Keratinocyte (primary cell): Measurements from ENCODE around the gene ZNF668. TPM values are rescaled to one million over a fixed set of nuclear protein-coding genes. Genes with fewer than 3 reads are reported as not detected.

ENCODE experiments used
- DNase-seq: peaks from one replicate; pipeline ENCODE4 v3.0.0-alpha.2; 2011; ENCODE audit warnings: low read depth, missing footprints, low spot score
- FAIRE-seq: peaks from 2 replicates; lab custom pipeline; 2011; peaks lifted over from hg19 to GRCh38; lab: Jason Lieb, UNC
- H2AFZ ChIP-seq: 2 replicates; pipeline ENCODE4 v1.6.0; 2012; ENCODE audit warnings: low read length, control low read depth, inconsistent platforms; ENCODE audit not compliant: control insufficient read depth
- H3K27ac ChIP-seq: 2 replicates; pipeline ENCODE4 v1.5.1; 2011; ENCODE audit warnings: low read length; ENCODE audit not compliant: control insufficient read depth, insufficient read depth
- H3K27me3 ChIP-seq: 3 replicates; pipeline ENCODE4 v1.6.0; 2011; ENCODE audit warnings: low read length; ENCODE audit not compliant: control insufficient read depth, insufficient read depth; ENCODE audit errors: extremely low read depth
- H3K36me3 ChIP-seq, 2 experiments: 2 replicates in 1 of 2; 3 replicates in 1 of 2; pipeline ENCODE4 v1.5.1; 2011; ENCODE audit warnings: low read length in 2 of 2, mild to moderate bottlenecking in 1 of 2; ENCODE audit not compliant: control insufficient read depth in 2 of 2, insufficient read depth in 2 of 2; ENCODE audit errors: extremely low read depth in 1 of 2
- H3K4me1 ChIP-seq: 3 replicates; pipeline ENCODE4 v1.5.1; 2011; ENCODE audit warnings: low read length; ENCODE audit not compliant: control insufficient read depth, insufficient read depth; ENCODE audit errors: extremely low read depth
- H3K4me2 ChIP-seq: 3 replicates; pipeline ENCODE4 v1.6.0; 2011; ENCODE audit warnings: low read depth, low read length; ENCODE audit not compliant: control insufficient read depth, insufficient read depth; ENCODE audit errors: extremely low read depth
- H3K4me3 ChIP-seq, 3 experiments: fragments of 200-600 bp in 1 of 3; sonication (generic) in 1 of 3; 2 replicates in 2 of 3; 3 replicates in 1 of 3; pipeline ENCODE4 v1.5.1; 2011 to 2016; ENCODE audit warnings: low read length in 3 of 3, mild to moderate bottlenecking in 3 of 3, control low read depth in 2 of 3, inconsistent platforms in 1 of 3, low read depth in 1 of 3, mixed read lengths in 1 of 3, mixed run types in 1 of 3, moderate library complexity in 1 of 3; ENCODE audit not compliant: control insufficient read depth in 2 of 3, insufficient read depth in 2 of 3; ENCODE audit errors: extremely low read depth in 1 of 3
- H3K79me2 ChIP-seq: 2 replicates; pipeline ENCODE4 v1.6.0; 2012; ENCODE audit warnings: low read length; ENCODE audit not compliant: control insufficient read depth, insufficient read depth
- H3K9ac ChIP-seq: 3 replicates; pipeline ENCODE4 v1.6.0; 2011; ENCODE audit warnings: low read length; ENCODE audit not compliant: control insufficient read depth, insufficient read depth; ENCODE audit errors: extremely low read depth
- H3K9me1 ChIP-seq: 3 replicates; pipeline ENCODE4 v1.6.0; 2011; ENCODE audit warnings: low read length; ENCODE audit not compliant: control insufficient read depth, insufficient read depth; ENCODE audit errors: extremely low read depth
- H3K9me3 ChIP-seq: 2 replicates; pipeline ENCODE4 v1.5.1; 2012; ENCODE audit warnings: low read depth, low read length; ENCODE audit not compliant: control insufficient read depth
- H4K20me1 ChIP-seq: 3 replicates; pipeline ENCODE4 v1.6.0; 2011; ENCODE audit warnings: low read length; ENCODE audit not compliant: control insufficient read depth, insufficient read depth; ENCODE audit errors: extremely low read depth
- CTCF ChIP-seq, 3 experiments: IDR thresholded peaks in 1 of 3; conservative IDR thresholded peaks in 1 of 3; optimal IDR thresholded peaks in 1 of 3; 2 replicates in 2 of 3; 3 replicates in 1 of 3; pipeline versions ENCODE3 to v1.5.1; 2011; ENCODE audit warnings: low read length in 3 of 3, mild to moderate bottlenecking in 3 of 3, moderate library complexity in 2 of 3, control low read depth in 1 of 3, inconsistent platforms in 1 of 3; ENCODE audit not compliant: insufficient read depth in 2 of 3; ENCODE audit errors: extremely low read depth in 1 of 3
- EZH2 ChIP-seq: IDR thresholded peaks from one replicate; pipeline ENCODE4 v1.6.1; 2012; ENCODE audit warnings: inconsistent platforms, mild to moderate bottlenecking, low read length, moderate library complexity
- dilution Hi-C: fragments of 300-500 bp; cut with MboI; formaldehyde crosslinking; loops from one replicate; pipeline ENCODE4 v1.7.0; 2020; ENCODE audit warnings: low sequenced_read_pairs; ENCODE audit not compliant: extremely low pct_ligation_motif_present
- polyA plus RNA-seq, 5 experiments: library from polyadenylated mRNA; depleted of rRNA in 3 of 5; stranded (reverse) in 3 of 5; stranded (forward) in 1 of 5; unstranded in 1 of 5; fragments of >200 nt; gene quantifications; 1 replicate in 1 of 5; 2 replicates in 3 of 5; 3 replicates in 1 of 5; pipeline versions ENCODE4 v1.2.1 to v1.2.3, GENCODE V29; 2011 to 2012; ENCODE audit warnings: missing spikeins in 2 of 5, low read depth in 1 of 5, low replicate concordance in 1 of 5

ZNF668 gene
- polyA plus RNA-seq, 1 donor (not counting 4 experiments of a cell fraction or from before 2014, with no cell fraction given), result 5.5 TPM

GRCh38 chr16:31025339-31025738, 48.7 kb downstream of the ZNF668 start:
- dilution Hi-C loops, result no loop called here
- Histone ChIP-seq H2AFZ (no peak overlapping the region), H4K20me1 (no peaks in the 10 kb centered on the region), H3K4me3 (no peak overlapping the region), H3K9ac (no peak overlapping the region), H3K27ac (no peak overlapping the region), H3K27me3 (no peaks in the 10 kb centered on the region), H3K4me2 (no peak overlapping the region), H3K9me1 (no peaks in the 10 kb centered on the region), H3K79me2 (no peaks in the 10 kb centered on the region), H3K9me3 (no peaks in the 10 kb centered on the region), H3K4me1 (no peaks in the 10 kb centered on the region), H3K36me3 (no peaks in the 10 kb centered on the region)
- DNase-seq, result no peak
- no peak for FAIRE-seq
- TF ChIP-seq EZH2 (no peak), CTCF (optimal IDR thresholded peaks at IDR 0.05 in 1 of 3, IDR thresholded peaks at IDR 0.05 in 1 of 3, conservative IDR thresholded peaks at IDR 0.05 in 1 of 3; ENCODE audit: extremely low read depth in 1 of 3, insufficient read depth in 2 of 3, low read length in 3 of 3) (no peak)

GRCh38 chr16:31023627-31024226, 50.3 kb downstream of the ZNF668 start:
- dilution Hi-C loops, result no loop called here
- H3K4me1 ChIP-seq, result no peaks in the 10 kb centered on the region

More at GRCh38 chr16:31023627-31024226, 50.3 kb downstream of the ZNF668 start:
- no peak overlapping the region for H3K4me2 ChIP-seq
- FAIRE-seq (no peak), DNase-seq (no peak)
- H3K4me3 ChIP-seq, result no peak overlapping the region
- H4K20me1 ChIP-seq, result no peaks in the 10 kb centered on the region
- TF ChIP-seq EZH2 (no peak), CTCF (optimal IDR thresholded peaks at IDR 0.05 in 1 of 3, IDR thresholded peaks at IDR 0.05 in 1 of 3, conservative IDR thresholded peaks at IDR 0.05 in 1 of 3; ENCODE audit: extremely low read depth in 1 of 3, insufficient read depth in 2 of 3, low read length in 3 of 3) (no peak)
- H3K9me1 ChIP-seq, result no peaks in the 10 kb centered on the region
- H3K9ac ChIP-seq, result no peak overlapping the region
- H3K27me3 ChIP-seq, result no peaks in the 10 kb centered on the region
- no peak overlapping the region for H3K27ac ChIP-seq
- H3K36me3 ChIP-seq, result no peaks in the 10 kb centered on the region
- H2AFZ ChIP-seq, result no peak overlapping the region
- no peaks in the 10 kb centered on the region for H3K9me3 ChIP-seq
- H3K79me2 ChIP-seq, result no peaks in the 10 kb centered on the region
